ENCODE results near the gene RBMS1.

Gene RBMS1

DNA sequence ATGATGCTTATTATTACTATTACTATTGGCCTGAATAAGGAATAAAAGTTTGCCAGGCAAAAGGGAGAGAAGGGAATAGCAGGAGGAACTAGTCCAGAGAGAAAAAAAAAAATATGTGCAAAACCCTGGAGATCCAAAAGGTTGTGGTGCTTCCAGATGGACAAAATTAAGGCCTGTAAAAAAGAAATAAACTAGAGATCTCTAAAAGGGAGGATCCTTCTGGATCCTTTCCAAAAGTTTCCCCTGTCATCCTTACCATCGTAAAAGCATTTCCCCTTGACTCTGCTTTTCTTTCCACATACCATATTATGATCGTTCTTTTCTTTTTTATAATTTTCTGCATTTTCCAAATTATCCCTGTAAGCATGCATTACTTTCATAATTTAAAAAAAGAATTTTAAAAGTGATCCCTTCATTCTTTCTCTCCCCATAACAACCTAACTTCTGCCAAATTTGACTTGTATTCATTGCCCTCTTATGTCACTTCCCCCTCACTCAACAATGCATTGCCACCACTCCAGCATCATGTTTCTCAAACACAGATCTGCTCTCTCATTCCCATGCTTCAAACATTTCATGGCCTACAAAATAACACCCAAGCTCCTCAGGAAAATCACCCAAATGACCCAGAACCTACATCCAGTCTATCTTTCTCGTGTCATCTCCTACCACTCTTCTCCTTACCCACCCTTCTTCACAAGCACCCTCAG is 40.3 kb downstream of the RBMS1 start:
- TF ChIP-seq FOXP2 (optimal IDR thresholded peaks at IDR 0.05; ENCODE audit: borderline replicate concordance, extremely low read depth, extremely low read length, insufficient read depth) (no peak), REST (IDR thresholded peaks at IDR 0.05; ENCODE audit: insufficient read depth in 1 of 2, low read depth in 2 of 2, low read length in 2 of 2) (no peak), SIN3A (IDR thresholded peaks at IDR 0.05; ENCODE audit: borderline replicate concordance, insufficient read depth, low read length) (no peak), TAF1 (IDR thresholded peaks at IDR 0.05; ENCODE audit: borderline replicate concordance, insufficient read depth, low read length) (no peak), POLR2AphosphoS5 (IDR thresholded peaks at IDR 0.05; ENCODE audit: low read depth, low read length) (no peak)

DNA sequence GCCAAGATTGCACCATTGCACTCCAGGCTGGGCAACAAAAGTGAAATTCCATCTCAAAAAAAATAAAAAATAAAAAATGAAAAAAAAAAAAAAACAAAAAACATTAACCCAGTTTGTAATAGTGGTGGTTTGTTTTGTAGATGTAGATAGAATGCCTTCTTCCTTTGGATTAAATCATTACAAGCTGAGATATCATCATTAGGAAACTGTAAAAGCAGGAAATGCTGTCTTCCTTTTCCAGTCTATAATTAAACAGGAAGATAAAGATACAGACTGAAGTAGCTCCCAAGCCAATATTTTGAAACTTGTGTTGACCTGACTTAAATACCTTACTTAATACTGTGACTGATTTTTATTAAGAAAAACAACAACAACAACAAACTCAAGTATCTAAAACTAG is 43.1 kb downstream of the RBMS1 start:
- TF ChIP-seq POLR2AphosphoS5 (IDR thresholded peaks at IDR 0.05; ENCODE audit: low read depth, low read length) = no peak
- no peak for TF ChIP-seq TAF1 (IDR thresholded peaks at IDR 0.05; ENCODE audit: borderline replicate concordance, insufficient read depth, low read length)
- no peak for TF ChIP-seq FOXP2 (optimal IDR thresholded peaks at IDR 0.05; ENCODE audit: borderline replicate concordance, extremely low read depth, extremely low read length, insufficient read depth)
- TF ChIP-seq SIN3A (IDR thresholded peaks at IDR 0.05; ENCODE audit: borderline replicate concordance, insufficient read depth, low read length) = no peak
- no peak for TF ChIP-seq REST (IDR thresholded peaks at IDR 0.05; ENCODE audit: insufficient read depth in 1 of 2, low read depth in 2 of 2, low read length in 2 of 2)

GRCh38 chr2:160445673-160446072 is 47.9 kb downstream of the RBMS1 start:
- no peak for TF ChIP-seq SIN3A (IDR thresholded peaks at IDR 0.05; ENCODE audit: borderline replicate concordance, insufficient read depth, low read length)
- no peak for TF ChIP-seq POLR2AphosphoS5 (IDR thresholded peaks at IDR 0.05; ENCODE audit: low read depth, low read length)
- no peak for TF ChIP-seq TAF1 (IDR thresholded peaks at IDR 0.05; ENCODE audit: borderline replicate concordance, insufficient read depth, low read length)
- no peak for TF ChIP-seq FOXP2 (optimal IDR thresholded peaks at IDR 0.05; ENCODE audit: borderline replicate concordance, extremely low read depth, extremely low read length, insufficient read depth)
- TF ChIP-seq REST (IDR thresholded peaks at IDR 0.05; ENCODE audit: insufficient read depth in 1 of 2, low read depth in 2 of 2, low read length in 2 of 2) = no peak

- TF ChIP-seq FOXP2 (optimal IDR thresholded peaks at IDR 0.05; ENCODE audit: borderline replicate concordance, extremely low read depth, extremely low read length, insufficient read depth) (no peak), SIN3A (IDR thresholded peaks at IDR 0.05; ENCODE audit: borderline replicate concordance, insufficient read depth, low read length) (no peak)
These were observed 51.0 kb downstream of the RBMS1 start for GRCh38 chr2:160442603-160443002.

GRCh38 chr2:160440888-160441287 is 52.7 kb downstream of the RBMS1 start:
- no peak for TF ChIP-seq POLR2AphosphoS5 (IDR thresholded peaks at IDR 0.05; ENCODE audit: low read depth, low read length)
- TF ChIP-seq REST (IDR thresholded peaks at IDR 0.05; ENCODE audit: insufficient read depth in 1 of 2, low read depth in 2 of 2, low read length in 2 of 2) = no peak
- TF ChIP-seq SIN3A (IDR thresholded peaks at IDR 0.05; ENCODE audit: borderline replicate concordance, insufficient read depth, low read length) = no peak
- TF ChIP-seq FOXP2 (optimal IDR thresholded peaks at IDR 0.05; ENCODE audit: borderline replicate concordance, extremely low read depth, extremely low read length, insufficient read depth) = no peak
- no peak for TF ChIP-seq TAF1 (IDR thresholded peaks at IDR 0.05; ENCODE audit: borderline replicate concordance, insufficient read depth, low read length)
